B cell (primary cell): ENCODE measurements around the gene TRAPPC1. TPM values are rescaled to one million over a fixed set of nuclear protein-coding genes. Genes with fewer than 3 reads are reported as not detected.
A peak's percentile ranks its signal among the peaks of the same experiment; 100 is the strongest.

Experiments
- ATAC-seq: fragments of 200-7000 bp; cut with Tn5 transposase; one replicate; pipeline ENCODE4 v1.10.0; 2021; ENCODE audit warnings: low read depth, mild to moderate bottlenecking, moderate number of reproducible peaks, moderate library complexity
- CTCF ChIA-PET: fragments of 350-600 bp; sonication (Branson Sonifier 250); formaldehyde crosslinking; loops from one replicate; lab custom pipeline; 2021; ENCODE audit warnings: antibody characterized with exemption, inconsistent platforms; lab: Charles Lee
- POLR2A ChIA-PET: fragments of 350-600 bp; sonication (Branson Sonifier 250); formaldehyde crosslinking; loops from one replicate; lab custom pipeline; 2021; ENCODE audit warnings: antibody characterized with exemption; lab: Charles Lee
- DNase-seq: peaks from one replicate; pipeline ENCODE4 v3.0.0; 2013
- H2AFZ ChIP-seq: 2 replicates; pipeline ENCODE4 v1.6.1; 2012; ENCODE audit warnings: mild to moderate bottlenecking, low read depth, low read length; ENCODE audit not compliant: insufficient read depth, poor library complexity, severe bottlenecking
- H3K27ac ChIP-seq, 2 donors: 1 replicate in 1 of 2; 2 replicates in 1 of 2; pipeline ENCODE4 v1.5.1; 2012 to 2013; ENCODE audit warnings: low read length in 2 of 2, mild to moderate bottlenecking in 2 of 2, moderate library complexity in 1 of 2
- H3K27me3 ChIP-seq, 4 experiments: fragments of 200-600 bp in 1 of 4; sonication (generic) in 1 of 4; replicated peaks in 1 of 4; 1 replicate in 2 of 4; 2 replicates in 2 of 4; pipeline versions ENCODE4 v1.6.1 to v1.7.0; 2013 to 2016; ENCODE audit warnings: low read length in 3 of 4, mild to moderate bottlenecking in 2 of 4, mixed read lengths in 1 of 4, moderate library complexity in 1 of 4; ENCODE audit not compliant: insufficient read depth in 4 of 4, control insufficient read depth in 3 of 4; ENCODE audit errors: control extremely low read depth in 1 of 4
- H3K36me3 ChIP-seq, 2 experiments: replicated peaks in 1 of 2; 1 replicate in 1 of 2; 2 replicates in 1 of 2; pipeline versions ENCODE4 v1.6.1 to v1.7.1; 2013; ENCODE audit warnings: low read length in 1 of 2; ENCODE audit not compliant: insufficient read depth in 2 of 2, control insufficient read depth in 1 of 2; ENCODE audit errors: control extremely low read depth in 1 of 2, extremely low read depth in 1 of 2
- H3K4me1 ChIP-seq, 2 donors: fragments of 200-600 bp in 1 of 2; sonication (generic) in 1 of 2; 1 replicate in 1 of 2; 2 replicates in 1 of 2; pipeline versions ENCODE4 v1.5.1 to v1.6.1; 2013 to 2017; ENCODE audit warnings: low read length in 2 of 2; ENCODE audit not compliant: control insufficient read depth in 2 of 2, insufficient read depth in 2 of 2
- H3K4me2 ChIP-seq: replicated peaks from 2 replicates; pipeline ENCODE3; 2012; ENCODE audit warnings: mild to moderate bottlenecking, low read depth, low read length; ENCODE audit not compliant: poor library complexity, severe bottlenecking
- H3K4me3 ChIP-seq, 5 experiments: fragments of 200-600 bp in 1 of 5; sonication (generic) in 1 of 5; 1 replicate in 3 of 5; 2 replicates in 2 of 5; pipeline versions ENCODE4 v1.5.1 to v1.7.0; 2011 to 2016; ENCODE audit warnings: low read length in 4 of 5, mild to moderate bottlenecking in 4 of 5, low read depth in 2 of 5, control low read depth in 1 of 5, moderate library complexity in 1 of 5; ENCODE audit not compliant: insufficient read depth in 1 of 5; ENCODE audit errors: control extremely low read depth in 1 of 5, extremely low read depth in 1 of 5
- H3K79me2 ChIP-seq: fragments of 200-600 bp; sonication (generic); one replicate; pipeline ENCODE4 v1.6.0; 2016; ENCODE audit warnings: low read length; ENCODE audit not compliant: control insufficient read depth, insufficient read depth
- H3K9ac ChIP-seq: fragments of 200-600 bp; sonication (generic); 2 replicates; pipeline ENCODE4 v1.6.1; 2017; ENCODE audit warnings: mild to moderate bottlenecking, low read length, moderate library complexity
- H3K9me3 ChIP-seq, 3 donors: one replicate each; pipeline versions ENCODE4 v1.6.1 to v1.7.1; 2013; ENCODE audit warnings: low read length in 2 of 3; ENCODE audit not compliant: control insufficient read depth in 2 of 3, insufficient read depth in 1 of 3; ENCODE audit errors: control extremely low read depth in 1 of 3
- H4K20me1 ChIP-seq: 2 replicates; pipeline ENCODE4 v1.6.0; 2012; ENCODE audit warnings: mild to moderate bottlenecking, low read length; ENCODE audit not compliant: insufficient read depth, control insufficient read depth, poor library complexity, severe bottlenecking
- H3K27ac Mint-ChIP-seq: one replicate; pipeline ENCODE4 v1.8.0; 2021; ENCODE audit warnings: mixed read lengths
- H3K27me3 Mint-ChIP-seq: one replicate; pipeline ENCODE4 v1.8.0; 2021; ENCODE audit warnings: mixed read lengths
- H3K4me1 Mint-ChIP-seq: one replicate; pipeline ENCODE4 v1.8.0; 2021; ENCODE audit warnings: mixed read lengths
- H3K4me3 Mint-ChIP-seq: one replicate; pipeline ENCODE4 v1.8.0; 2021; ENCODE audit warnings: mixed read lengths
- H3K9me3 Mint-ChIP-seq: one replicate; pipeline ENCODE4 v1.8.0; 2022; ENCODE audit warnings: mixed read lengths; ENCODE audit not compliant: insufficient read depth
- EZH2 ChIP-seq: IDR thresholded peaks from 2 replicates; pipeline ENCODE4 v1.6.1; 2012; ENCODE audit warnings: borderline replicate concordance, low read depth, mild to moderate bottlenecking, moderate library complexity, low read length; ENCODE audit not compliant: insufficient read depth, poor library complexity, severe bottlenecking
- WGBS: methylation state at CpG from one replicate; pipeline ENCODE4 v1.1.5; 2013; ENCODE audit warnings: missing lambda C conversion rate; ENCODE audit not compliant: insufficient coverage; 5-methylcytosine and 5-hydroxymethylcytosine counted together
- intact Hi-C: fragments of 100-400 bp; cut with micrococcal nuclease; formaldehyde crosslinking; loops from one replicate; pipeline ENCODE4 v1.10.0; 2022
- polyA plus RNA-seq: library from polyadenylated mRNA; depleted of rRNA; stranded (reverse); fragments of >200 nt; gene quantifications from 2 replicates; pipeline ENCODE4 v1.2.3, GENCODE V29; 2012
- total RNA-seq, 2 donors: library from RNA; stranded (reverse); fragments of 120-200 nt in 1 of 2; gene quantifications; 1 replicate in 1 of 2; 2 replicates in 1 of 2; pipeline versions ENCODE4 v1.2.3 to v1.2.4, GENCODE V29; 2013 to 2022
- TF ChIP-seq, protein P1 (sequence below): fragments of 200-600 bp; IDR thresholded peaks from one replicate; pipeline ENCODE4 v1.8.0; 2022; ENCODE audit warnings: antibody characterized with exemption, mild to moderate bottlenecking

Gene TRAPPC1
- total and polyA plus RNA-seq, 2 donors (not counting 1 experiment from before 2014, with no cell fraction given), result 118 to 173 TPM

DNA sequence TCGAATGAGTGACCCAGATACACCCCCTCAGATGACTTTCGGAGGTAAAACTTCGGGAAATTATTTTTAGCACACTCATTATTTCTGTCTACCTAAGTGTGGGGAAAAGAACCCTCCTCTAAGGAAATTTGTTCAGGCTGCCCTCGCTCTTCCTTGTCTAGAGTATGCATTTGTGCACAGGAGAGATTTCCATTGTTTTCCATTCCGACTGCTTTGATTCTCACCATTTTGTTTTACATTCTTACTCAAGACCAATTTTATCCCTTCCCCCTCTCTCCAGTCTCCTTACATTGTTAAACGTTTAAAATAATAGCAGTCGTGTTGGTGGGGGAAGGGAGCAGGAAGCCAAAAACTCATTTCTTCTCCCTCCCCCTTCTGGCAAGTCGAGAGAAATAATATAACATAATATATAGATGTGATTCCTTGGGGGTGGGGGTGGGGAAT is 44.7 kb downstream of the TRAPPC1 start:
- Mint-ChIP-seq H3K9me3 (no peaks in the 10 kb centered on the region), H3K27me3 (no peaks in the 10 kb centered on the region), H3K4me3 (no peak overlapping the region), H3K4me1 (peaks cover 3% of the 10 kb centered on the region), H3K27ac (no peak overlapping the region)
- DNase-seq (no peak), ATAC-seq (no peak)
- WGBS, result no CpG with 5 or more reads among the region's 8 CpGs
- CTCF ChIA-PET, result interaction anchor here (1.4 kb wide), 2 partner anchors 28 to 102 kb away, joined by 3 read pairs; partner anchors contain the start of gene RNF227
- H3K9ac ChIP-seq, result peak overlapping the region; percentile 68
- peak overlapping the region; percentile 65 to 95 (median 79) for H3K4me3 ChIP-seq
- H3K36me3 ChIP-seq, result peaks cover 0 to 8% of the 10 kb centered on the region in 2 experiments
- H3K27ac ChIP-seq, result peak overlapping the region; percentile 46 to 68
- H4K20me1 ChIP-seq, result no peaks in the 10 kb centered on the region
- H3K4me2 ChIP-seq, result peak overlapping the region; percentile 86
- intact Hi-C loops, result loop anchor here (1.0 to 10.0 kb wide), 4 partner anchors 28 to 142 kb away; partner anchors contain the start of gene CNTROB
- H3K4me1 ChIP-seq, result peaks cover 20 to 38% of the 10 kb centered on the region in 2 donors
- no peak for TF ChIP-seq EZH2
- TF ChIP-seq, protein P1, sequence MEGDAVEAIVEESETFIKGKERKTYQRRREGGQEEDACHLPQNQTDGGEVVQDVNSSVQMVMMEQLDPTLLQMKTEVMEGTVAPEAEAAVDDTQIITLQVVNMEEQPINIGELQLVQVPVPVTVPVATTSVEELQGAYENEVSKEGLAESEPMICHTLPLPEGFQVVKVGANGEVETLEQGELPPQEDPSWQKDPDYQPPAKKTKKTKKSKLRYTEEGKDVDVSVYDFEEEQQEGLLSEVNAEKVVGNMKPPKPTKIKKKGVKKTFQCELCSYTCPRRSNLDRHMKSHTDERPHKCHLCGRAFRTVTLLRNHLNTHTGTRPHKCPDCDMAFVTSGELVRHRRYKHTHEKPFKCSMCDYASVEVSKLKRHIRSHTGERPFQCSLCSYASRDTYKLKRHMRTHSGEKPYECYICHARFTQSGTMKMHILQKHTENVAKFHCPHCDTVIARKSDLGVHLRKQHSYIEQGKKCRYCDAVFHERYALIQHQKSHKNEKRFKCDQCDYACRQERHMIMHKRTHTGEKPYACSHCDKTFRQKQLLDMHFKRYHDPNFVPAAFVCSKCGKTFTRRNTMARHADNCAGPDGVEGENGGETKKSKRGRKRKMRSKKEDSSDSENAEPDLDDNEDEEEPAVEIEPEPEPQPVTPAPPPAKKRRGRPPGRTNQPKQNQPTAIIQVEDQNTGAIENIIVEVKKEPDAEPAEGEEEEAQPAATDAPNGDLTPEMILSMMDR, result no peak
- H3K27me3 ChIP-seq, result no peaks in the 10 kb centered on the region
- peak overlapping the region; percentile 69 for H2AFZ ChIP-seq
- H3K79me2 ChIP-seq, result peaks cover 14% of the 10 kb centered on the region
- no peaks in the 10 kb centered on the region for H3K9me3 ChIP-seq
- POLR2A ChIA-PET, result interaction anchor here (1.4 kb wide), 1 partner anchor 30 kb away, joined by 8 read pairs; the partner anchor contains the start of gene NAA38
